Lung (tissue), 12 donors: Measurements from ENCODE around the gene C8G. TPM values are rescaled to one million over a fixed set of nuclear protein-coding genes. Genes with fewer than 3 reads are reported as not detected.

ENCODE experiments used
- ATAC-seq: fragments of 200-7000 bp; cut with Tn5 transposase; one replicate; pipeline ENCODE4 v1.9.1; 2020; ENCODE audit warnings: moderate number of reproducible peaks; ENCODE audit not compliant: insufficient read depth, low FRiP score
- DNase-seq, 3 donors: peaks; one replicate each; pipeline ENCODE4 v3.0.0-alpha.2; 2013 to 2017
- H3K27ac ChIP-seq, 2 donors: one replicate each; pipeline ENCODE4 v1.5.1; 2013; ENCODE audit warnings: mild to moderate bottlenecking in 2 of 2, moderate library complexity in 2 of 2, control low read depth in 1 of 2, inconsistent platforms in 1 of 2, low read depth in 1 of 2, low read length in 1 of 2
- H3K27me3 ChIP-seq, 3 donors: one replicate each; pipeline ENCODE4 v1.5.1; 2013; ENCODE audit warnings: low read length in 2 of 3; ENCODE audit not compliant: control insufficient read depth in 3 of 3, insufficient read depth in 3 of 3
- H3K36me3 ChIP-seq, 4 donors: one replicate each; pipeline ENCODE4 v1.5.1; 2013; ENCODE audit warnings: low read length in 4 of 4, mild to moderate bottlenecking in 1 of 4, moderate library complexity in 1 of 4; ENCODE audit not compliant: control insufficient read depth in 4 of 4, insufficient read depth in 4 of 4
- H3K4me1 ChIP-seq, 5 donors: one replicate each; pipeline ENCODE4 v1.5.1; 2013; ENCODE audit warnings: low read length in 5 of 5, mild to moderate bottlenecking in 2 of 5, moderate library complexity in 1 of 5; ENCODE audit not compliant: control insufficient read depth in 5 of 5, insufficient read depth in 5 of 5
- H3K4me3 ChIP-seq: one replicate; pipeline ENCODE4 v1.5.1; 2013; ENCODE audit warnings: mild to moderate bottlenecking, control low read depth, moderate library complexity
- H3K9ac ChIP-seq, 2 donors: one replicate each; pipeline ENCODE4 v1.5.1; 2013; ENCODE audit warnings: low read length in 2 of 2, control low read depth in 1 of 2; ENCODE audit not compliant: insufficient read depth in 1 of 2
- H3K9me3 ChIP-seq, 4 donors: one replicate each; pipeline ENCODE4 v1.5.1; 2013; ENCODE audit warnings: low read length in 3 of 4, mild to moderate bottlenecking in 1 of 4, moderate library complexity in 1 of 4; ENCODE audit not compliant: control insufficient read depth in 4 of 4, insufficient read depth in 3 of 4
- CTCF ChIP-seq: IDR thresholded peaks from 2 replicates; pipeline ENCODE4 v1.5.1; 2012; ENCODE audit warnings: mild to moderate bottlenecking; ENCODE audit errors: control extremely low read depth, extremely low read depth
- WGBS, 2 donors: extraction: QIAGEN DNeasy Blood & Tissue Kit; methylation state at CpG; one replicate each; pipeline ENCODE4 v1.1.7; 2013; 5-methylcytosine and 5-hydroxymethylcytosine counted together
- polyA plus RNA-seq, 2 donors: library from polyadenylated mRNA; stranded (reverse); fragments of 200-250 nt; gene quantifications; one replicate each; pipeline ENCODE4 v1.2.1, GENCODE V29; 2013
- total RNA-seq, 2 donors: library from RNA; depleted of rRNA in 1 of 2; stranded (reverse); fragments of >200 nt in 1 of 2; gene quantifications; one replicate each; pipeline ENCODE4 v1.2.1, GENCODE V29; 2014 to 2021
- donor health status: control.
- donor health status: control.
- donor health status: Bipolar disorder and iron deficiency.
- donor health status: healthy.
- donor health status: DM: yes; HTN: yes; CAD: no.

The C8G gene
- total and polyA plus RNA-seq, 4 donors, result 0.90 to 2.1 (median 1.4) TPM; not detected in 1

GRCh38 chr9:136995772-136996311, 50.8 kb downstream of the C8G start:
- Histone ChIP-seq H3K27ac (peak overlapping the region in 1 of 2 donors; percentile 40), H3K9ac (no peak overlapping the region), H3K9me3 (no peaks in the 10 kb centered on the region), H3K4me1 (peaks cover 0 to 37% (median 15%) of the 10 kb centered on the region in 5 donors), H3K36me3 (peaks cover 0 to 13% (median 0%) of the 10 kb centered on the region in 4 donors), H3K4me3 (no peak overlapping the region), H3K27me3 (no peaks in the 10 kb centered on the region)
- no peak for TF ChIP-seq CTCF
- peak; percentile 4 for ATAC-seq
- WGBS, 2 donors, result 24 to 27% methylated on average over 10 to 12 of the region's 12 CpGs
- peak; percentile 74 to 88 (median 81) for DNase-seq

Other genes with a start within 250 kb of the C8G start
Only the 30 nearest of the 32 such genes appear.
- gene DIPK1B, start 232.7 kb upstream of the C8G start, total RNA-seq, result 10 to 100 TPM; 14.5 to 26.7 TPM
- gene DIPK1B, start 232.7 kb upstream of the C8G start, polyA plus RNA-seq, result 10 to 100 TPM; 12.5 to 13.3 TPM
- 1 to 10 TPM in 1 of 2 donors, not detected in 1; 4.7 TPM for gene LCN10, start 202.3 kb upstream of the C8G start, total RNA-seq
- gene LCN10, start 202.3 kb upstream of the C8G start, polyA plus RNA-seq, result 1 to 10 TPM in 1 of 2 donors, under 1 TPM in 1; 0.72 to 6.4 TPM
- 1 to 10 TPM in 1 of 2 donors, not detected in 1; 8.6 TPM for gene LCN6, start 196.7 kb upstream of the C8G start, total RNA-seq
- gene LCN6, start 196.7 kb upstream of the C8G start, polyA plus RNA-seq, result 10 to 100 TPM in 1 of 2 donors, 1 to 10 TPM in 1; 1.4 to 12.3 TPM
- gene LCN8, start 187.0 kb upstream of the C8G start, total RNA-seq, result under 1 TPM in 1 of 2 donors, not detected in 1; 0.11 TPM
- not detected for gene LCN8, start 187.0 kb upstream of the C8G start, polyA plus RNA-seq
- gene LCN15, start 180.7 kb upstream of the C8G start, total RNA-seq, result not detected
- gene LCN15, start 180.7 kb upstream of the C8G start, polyA plus RNA-seq, result under 1 TPM in 1 of 2 donors, not detected in 1; 0.16 TPM
- gene TMEM141, start 153.9 kb upstream of the C8G start, total RNA-seq, result 10 to 100 TPM; 56.5 to 94.1 TPM
- gene TMEM141, start 153.9 kb upstream of the C8G start, polyA plus RNA-seq, result 100 to 1,000 TPM; 132 to 177 TPM
- gene CCDC183, start 148.9 kb upstream of the C8G start, total RNA-seq, result 1 to 10 TPM; 1.6 to 4.6 TPM
- gene CCDC183, start 148.9 kb upstream of the C8G start, polyA plus RNA-seq, result 1 to 10 TPM in 1 of 2 donors, under 1 TPM in 1; 0.38 to 2.8 TPM
- gene RABL6, start 137.3 kb upstream of the C8G start, total RNA-seq, result 10 to 100 TPM; 36.4 to 87.8 TPM
- gene RABL6, start 137.3 kb upstream of the C8G start, polyA plus RNA-seq, result 10 to 100 TPM; 53.7 to 70.8 TPM
- gene AJM1, start 102.8 kb upstream of the C8G start, total RNA-seq, result 1 to 10 TPM; 1.6 to 4.3 TPM
- 1 to 10 TPM; 1.1 to 1.3 TPM for gene AJM1, start 102.8 kb upstream of the C8G start, polyA plus RNA-seq
- 100 to 1,000 TPM in 1 of 2 donors, 10 to 100 TPM in 1; 75.0 to 124 TPM for gene PHPT1, start 95.8 kb upstream of the C8G start, total RNA-seq
- 100 to 1,000 TPM; 110 to 195 TPM for gene PHPT1, start 95.8 kb upstream of the C8G start, polyA plus RNA-seq
- 10 to 100 TPM in 1 of 2 donors, 1 to 10 TPM in 1; 5.6 to 13.2 TPM for gene MAMDC4, start 92.9 kb upstream of the C8G start, total RNA-seq
- 1 to 10 TPM; 7.0 to 7.3 TPM for gene MAMDC4, start 92.9 kb upstream of the C8G start, polyA plus RNA-seq
- gene EDF1, start 78.9 kb upstream of the C8G start, total RNA-seq, result 100 to 1,000 TPM; 283 to 298 TPM
- 100 to 1,000 TPM; 308 to 670 TPM for gene EDF1, start 78.9 kb upstream of the C8G start, polyA plus RNA-seq
- 10 to 100 TPM; 17.2 to 19.1 TPM for gene TRAF2, start 58.7 kb upstream of the C8G start, total RNA-seq
- 10 to 100 TPM; 11.3 to 13.2 TPM for gene TRAF2, start 58.7 kb upstream of the C8G start, polyA plus RNA-seq
- gene FBXW5, start 505 bp upstream of the C8G start, total RNA-seq, result 100 to 1,000 TPM in 1 of 2 donors, 10 to 100 TPM in 1; 56.6 to 118 TPM
- 100 to 1,000 TPM in 1 of 2 donors, 10 to 100 TPM in 1; 89.1 to 109 TPM for gene FBXW5, start 505 bp upstream of the C8G start, polyA plus RNA-seq
- 1 to 10 TPM; 4.1 to 6.3 TPM for gene LCN12, start 7.0 kb downstream of the C8G start, total RNA-seq
- 1 to 10 TPM in 1 of 2 donors, under 1 TPM in 1; 0.35 to 2.4 TPM for gene LCN12, start 7.0 kb downstream of the C8G start, polyA plus RNA-seq
- 100 to 1,000 TPM in 1 of 2 donors, 10 to 100 TPM in 1; 29.5 to 159 TPM for gene PTGDS, start 32.3 kb downstream of the C8G start, total RNA-seq
- 100 to 1,000 TPM in 1 of 2 donors, 10 to 100 TPM in 1; 19.4 to 158 TPM for gene PTGDS, start 32.3 kb downstream of the C8G start, polyA plus RNA-seq
- 1 to 10 TPM in 1 of 2 donors, under 1 TPM in 1; 0.28 to 2.5 TPM for gene LCNL1, start 37.8 kb downstream of the C8G start, total RNA-seq
- gene LCNL1, start 37.8 kb downstream of the C8G start, polyA plus RNA-seq, result 1 to 10 TPM in 1 of 2 donors, under 1 TPM in 1; 0.15 to 2.7 TPM
- 10 to 100 TPM; 16.6 to 58.1 TPM for gene PAXX, start 47.2 kb downstream of the C8G start, total RNA-seq
- gene PAXX, start 47.2 kb downstream of the C8G start, polyA plus RNA-seq, result 100 to 1,000 TPM in 1 of 2 donors, 10 to 100 TPM in 1; 60.7 to 172 TPM
- 100 to 1,000 TPM in 1 of 2 donors, 10 to 100 TPM in 1; 72.0 to 115 TPM for gene CLIC3, start 51.3 kb downstream of the C8G start, total RNA-seq
- gene CLIC3, start 51.3 kb downstream of the C8G start, polyA plus RNA-seq, result 10 to 100 TPM; 17.2 to 90.2 TPM
- gene ABCA2, start 83.0 kb downstream of the C8G start, total RNA-seq, result 10 to 100 TPM; 13.4 to 39.0 TPM
- gene ABCA2, start 83.0 kb downstream of the C8G start, polyA plus RNA-seq, result 10 to 100 TPM; 14.8 to 18.1 TPM
- 1 to 10 TPM in 1 of 2 donors, under 1 TPM in 1; 0.37 to 1.0 TPM for gene FUT7, start 86.8 kb downstream of the C8G start, total RNA-seq
- 1 to 10 TPM in 1 of 2 donors, under 1 TPM in 1; 0.45 to 5.5 TPM for gene FUT7, start 86.8 kb downstream of the C8G start, polyA plus RNA-seq
- gene NPDC1, start 100.9 kb downstream of the C8G start, total RNA-seq, result 10 to 100 TPM; 28.7 to 99.3 TPM
- 10 to 100 TPM; 49.0 to 87.5 TPM for gene NPDC1, start 100.9 kb downstream of the C8G start, polyA plus RNA-seq
- 1 to 10 TPM; 1.8 to 3.2 TPM for gene ENTPD2, start 108.8 kb downstream of the C8G start, total RNA-seq
- gene ENTPD2, start 108.8 kb downstream of the C8G start, polyA plus RNA-seq, result under 1 TPM; 0.39 to 0.53 TPM
- gene SAPCD2, start 125.3 kb downstream of the C8G start, total RNA-seq, result 1 to 10 TPM; 1.4 to 1.7 TPM
- 1 to 10 TPM; 1.3 to 2.1 TPM for gene SAPCD2, start 125.3 kb downstream of the C8G start, polyA plus RNA-seq
- gene UAP1L1, start 132.3 kb downstream of the C8G start, total RNA-seq, result 10 to 100 TPM; 12.2 to 35.5 TPM
- gene UAP1L1, start 132.3 kb downstream of the C8G start, polyA plus RNA-seq, result 10 to 100 TPM; 14.5 to 19.7 TPM
- gene MAN1B1, start 141.7 kb downstream of the C8G start, total RNA-seq, result 10 to 100 TPM; 56.7 to 70.9 TPM
- gene MAN1B1, start 141.7 kb downstream of the C8G start, polyA plus RNA-seq, result 10 to 100 TPM; 40.3 to 56.9 TPM
- 100 to 1,000 TPM in 1 of 2 donors, 10 to 100 TPM in 1; 48.0 to 236 TPM for gene DPP7, start 169.5 kb downstream of the C8G start, total RNA-seq
- gene DPP7, start 169.5 kb downstream of the C8G start, polyA plus RNA-seq, result 100 to 1,000 TPM; 220 to 436 TPM
- gene GRIN1, start 193.9 kb downstream of the C8G start, total RNA-seq, result under 1 TPM; 0.06 to 0.49 TPM
- under 1 TPM; 0.18 to 0.51 TPM for gene GRIN1, start 193.9 kb downstream of the C8G start, polyA plus RNA-seq
- gene LRRC26, start 224.8 kb downstream of the C8G start, total RNA-seq, result 1 to 10 TPM in 1 of 2 donors, under 1 TPM in 1; 0.77 to 5.2 TPM
- gene LRRC26, start 224.8 kb downstream of the C8G start, polyA plus RNA-seq, result under 1 TPM; 0.12 to 0.37 TPM
- gene TMEM210, start 226.8 kb downstream of the C8G start, total RNA-seq, result not detected
- not detected for gene TMEM210, start 226.8 kb downstream of the C8G start, polyA plus RNA-seq